HG02678 (cell line): ENCODE data around the gene MAPK1.
"Not testable (repeated sequence)": the region's sequence is repeated elsewhere in the genome, so short reads cannot be mapped to it uniquely, and the experiment has no call there.

Experiments
- ATAC-seq: cut with Tn5 transposase; IDR thresholded peaks from one replicate; pipeline ENCODE4 v1.9.1; 2021; ENCODE audit warnings: mild to moderate bottlenecking, moderate library complexity; ENCODE audit not compliant: unreplicated experiment

Gene MAPK1

GRCh38 chr22:21849489-21849888 lies 18.0 kb downstream of the MAPK1 start:
- ATAC-seq, result no peak

GRCh38 chr22:21848057-21848456 lies 19.4 kb downstream of the MAPK1 start:
- not testable (repeated sequence) for ATAC-seq

- ATAC-seq, result no peak
These were observed 21.6 kb downstream of the MAPK1 start for GRCh38 chr22:21845558-21846453.

GRCh38 chr22:21842946-21843345 lies 24.5 kb downstream of the MAPK1 start:
- no peak for ATAC-seq

GRCh38 chr22:21841422-21841821 lies 26.0 kb downstream of the MAPK1 start:
- no peak for ATAC-seq

- ATAC-seq, result no peak
These were observed 27.1 kb downstream of the MAPK1 start for GRCh38 chr22:21840236-21840823.

- ATAC-seq, result no peak
These were observed 27.7 kb downstream of the MAPK1 start for GRCh38 chr22:21839765-21840140.

- not testable (repeated sequence) for ATAC-seq
These were observed 28.2 kb downstream of the MAPK1 start for GRCh38 chr22:21839104-21839764.

DNA sequence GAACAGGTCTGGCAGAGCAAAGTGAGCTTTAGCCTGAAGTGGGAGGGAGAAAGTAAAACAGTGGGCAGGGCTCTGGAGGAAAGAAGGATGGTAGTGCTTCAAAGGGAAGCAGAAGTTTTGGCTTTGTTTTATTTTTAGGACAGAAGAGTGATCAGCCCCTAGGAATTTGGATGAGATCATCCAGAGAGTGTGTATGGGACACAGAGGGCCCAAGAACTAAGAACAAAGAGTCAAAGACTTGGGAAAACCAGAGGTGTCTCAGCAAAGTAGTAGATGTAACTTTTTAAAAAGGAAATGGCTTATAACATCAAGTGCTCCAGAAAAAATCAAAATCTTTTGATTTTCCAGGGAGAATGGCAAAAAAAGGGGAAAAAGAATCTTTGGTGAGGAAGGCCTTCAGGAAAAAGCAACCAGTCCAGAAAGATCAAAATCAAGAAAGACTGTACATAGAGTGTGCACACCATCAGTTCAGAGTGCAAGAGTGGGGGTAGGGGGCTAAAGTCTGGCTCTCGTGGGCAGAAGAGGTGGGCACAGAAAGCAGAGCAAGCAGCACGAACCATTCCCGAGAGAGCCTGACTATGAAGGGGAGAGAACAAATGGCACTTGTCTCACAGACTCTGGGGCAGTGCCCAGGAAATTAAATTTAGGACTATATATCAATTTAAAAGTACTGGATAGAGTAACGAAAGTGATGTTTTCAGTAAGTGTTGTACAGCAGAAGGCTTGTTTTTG lies 30.0 kb downstream of the MAPK1 start:
- ATAC-seq, result no peak

DNA sequence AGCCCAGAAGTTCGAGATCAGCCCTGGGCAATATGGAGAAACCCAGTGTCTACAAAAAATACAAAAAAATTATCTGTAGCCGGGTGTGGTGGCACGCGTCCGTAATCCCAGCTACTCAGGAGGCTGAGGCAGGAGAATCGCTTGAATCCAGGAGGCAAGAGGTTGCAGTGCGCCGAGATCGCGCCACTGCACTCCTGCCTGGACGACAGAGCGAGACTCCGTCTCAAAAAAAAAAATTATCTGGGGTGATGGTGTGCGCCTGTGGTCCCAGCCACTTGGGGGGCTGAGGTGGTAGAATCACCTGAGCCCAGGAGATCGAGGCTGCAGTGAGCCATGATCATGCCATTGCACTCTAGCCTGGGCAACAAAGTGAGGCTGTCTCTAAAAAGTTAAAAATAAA lies 31.0 kb downstream of the MAPK1 start:
- not testable (repeated sequence) for ATAC-seq

DNA sequence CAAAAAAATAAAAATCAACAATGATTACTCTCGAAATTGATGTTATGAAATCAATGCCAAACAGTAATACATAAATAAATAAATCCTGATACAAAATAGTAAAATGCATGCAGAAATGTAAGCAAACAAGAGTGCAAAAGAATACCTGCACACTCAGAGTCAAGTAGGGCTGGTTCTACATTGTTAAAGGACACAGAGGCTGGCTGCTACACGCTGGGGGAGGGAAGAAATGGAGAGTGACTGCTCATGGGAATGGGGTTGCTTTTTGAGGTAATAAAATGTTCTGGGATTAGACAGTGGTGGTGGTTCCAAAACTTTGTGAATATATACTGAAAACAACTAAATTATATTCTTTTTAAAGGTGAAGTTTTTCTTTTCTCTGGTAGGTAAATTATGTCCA lies 32.1 kb downstream of the MAPK1 start:
- no peak for ATAC-seq

- no peak for ATAC-seq
These were observed 32.6 kb downstream of the MAPK1 start for GRCh38 chr22:21834869-21835268.

DNA sequence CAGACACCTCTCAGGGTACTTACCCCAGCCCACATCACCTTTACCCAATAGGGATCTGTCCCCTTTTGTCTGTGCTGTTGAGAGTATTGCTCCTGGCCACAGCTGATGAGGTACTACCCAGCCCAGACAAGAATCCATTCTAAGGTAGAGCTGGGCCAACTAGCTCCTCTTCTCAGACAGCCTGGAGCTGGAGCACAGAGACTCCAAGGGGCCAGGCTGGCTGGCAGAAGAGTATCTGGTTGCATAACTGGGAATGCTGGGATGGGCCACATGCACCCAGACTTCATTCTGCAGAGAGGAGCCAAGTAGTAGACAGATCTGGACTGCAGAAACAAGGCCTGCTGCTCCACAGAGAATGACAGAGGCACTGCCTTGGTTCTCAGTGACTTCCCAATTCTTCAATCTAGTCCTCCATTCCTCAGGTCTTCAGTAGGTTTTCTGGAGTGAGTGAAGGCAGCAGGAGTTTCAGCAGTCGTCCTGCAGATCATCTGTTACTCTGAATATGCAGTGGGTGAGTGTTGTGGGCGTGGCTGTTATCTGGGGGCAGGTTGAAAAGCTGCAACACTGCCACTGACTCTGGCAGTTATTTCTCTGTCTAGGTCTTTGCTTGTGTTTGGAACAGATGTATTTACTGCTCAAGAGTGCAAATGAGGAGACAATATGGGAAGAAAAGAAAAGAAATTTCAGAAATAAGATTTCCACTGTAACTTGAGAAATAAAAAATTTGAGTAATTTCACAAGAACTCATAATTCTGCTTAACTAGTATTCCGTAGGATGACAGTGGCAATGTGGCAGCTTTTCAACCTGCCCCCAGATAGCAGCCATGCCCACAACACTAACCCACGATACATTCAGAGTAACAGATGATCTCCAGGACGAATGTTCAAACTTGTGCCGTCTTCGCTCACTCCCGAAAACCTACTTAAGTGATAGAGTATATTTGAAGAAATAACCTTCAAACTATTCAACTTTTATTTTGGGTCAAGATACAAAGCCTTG lies 34.9 kb downstream of the MAPK1 start:
- no peak for ATAC-seq

GRCh38 chr22:21829523-21829922 lies 37.9 kb downstream of the MAPK1 start:
- ATAC-seq, result no peak

GRCh38 chr22:21828268-21828638 lies 39.2 kb downstream of the MAPK1 start:
- ATAC-seq, result no peak

DNA sequence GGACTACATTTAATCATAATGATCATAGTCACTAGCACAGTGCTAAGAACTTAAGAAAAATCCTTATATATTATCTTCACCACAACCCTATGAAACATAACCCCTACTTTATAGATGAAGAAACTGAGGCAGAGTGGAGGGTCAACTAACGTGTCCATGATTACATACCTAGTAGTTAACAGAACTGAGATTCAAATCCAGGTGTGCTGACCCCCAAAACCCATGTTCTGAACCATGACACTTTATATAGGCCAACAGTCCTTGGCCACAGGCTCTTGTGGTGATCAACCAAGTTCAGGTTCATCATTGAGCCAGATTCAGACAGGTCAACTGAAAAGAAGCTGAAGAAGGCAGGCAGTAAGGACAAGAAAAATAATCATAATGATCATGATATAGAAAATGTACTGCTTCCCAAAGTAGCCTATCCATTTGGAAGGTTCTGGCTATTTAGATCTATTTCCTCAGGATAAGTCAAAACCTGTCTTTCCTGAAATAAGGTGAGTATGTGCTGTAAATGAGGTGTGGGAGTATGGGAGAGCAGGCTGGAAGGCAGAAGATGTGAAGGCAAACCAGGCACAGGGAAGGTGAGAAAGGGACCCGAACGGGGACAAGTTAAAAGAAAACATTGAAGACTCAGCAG lies 39.7 kb downstream of the MAPK1 start:
- ATAC-seq, result no peak

DNA sequence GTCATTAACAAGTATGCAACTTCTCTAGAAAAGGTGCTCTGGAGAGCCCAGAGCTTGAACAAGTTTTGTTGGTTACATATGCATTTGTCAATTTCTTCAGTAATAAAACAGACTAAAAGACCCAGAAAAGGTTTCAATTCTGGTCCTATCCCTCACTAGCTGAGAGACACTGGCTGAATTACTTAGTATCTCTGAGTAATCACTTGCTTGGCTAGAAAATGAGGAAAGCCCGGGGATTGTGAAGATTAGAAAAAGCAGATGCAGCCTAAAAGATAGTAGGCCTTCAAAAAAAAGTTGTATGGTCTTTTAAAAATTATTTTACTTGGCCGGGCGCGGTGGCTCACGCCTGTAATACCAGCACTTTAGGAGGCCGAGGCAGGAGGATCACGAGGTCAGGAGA lies 41.2 kb downstream of the MAPK1 start:
- ATAC-seq, result no peak

DNA sequence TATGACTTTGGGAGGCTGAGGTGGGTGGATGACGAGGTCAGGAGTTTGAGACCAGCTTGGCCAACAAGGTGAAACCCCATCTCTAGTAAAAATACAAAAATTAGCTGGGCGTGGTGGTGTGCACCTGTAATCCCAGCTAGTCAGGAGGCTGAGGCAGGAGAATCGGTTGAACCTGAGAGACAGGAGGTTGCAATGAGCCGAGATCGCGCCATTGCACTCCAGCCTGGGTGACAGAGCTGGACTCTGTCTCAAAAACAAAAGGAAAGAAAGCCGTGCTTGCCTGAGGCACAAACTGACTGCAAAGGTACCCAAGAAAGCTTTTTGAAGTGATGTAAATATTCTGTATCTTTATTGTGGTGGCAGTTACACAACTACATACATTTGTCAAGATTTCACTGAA lies 42.5 kb downstream of the MAPK1 start:
- ATAC-seq, result not testable (repeated sequence)

- no peak for ATAC-seq
These were observed 43.0 kb downstream of the MAPK1 start for GRCh38 chr22:21824445-21824912.
